Gastrocnemius medialis (tissue), 4 donors: Measurements from ENCODE around the gene SIAH2. TPM values are rescaled to one million over a fixed set of nuclear protein-coding genes. Genes with fewer than 3 reads are reported as not detected.

Source experiments
- ATAC-seq, 2 donors: fragments of 150-250 bp; one replicate each; pipeline ENCODE4 v1.9.1; 2016
- DNase-seq, 2 donors: peaks; one replicate each; pipeline ENCODE4 v3.0.0-alpha.2; 2019
- H3K27ac ChIP-seq, 4 donors: fragments of 200-600 bp; sonication (generic); 1 replicate in 1 of 4; 2 replicates in 3 of 4; pipeline ENCODE4 v1.5.1; 2016 to 2018; ENCODE audit warnings: mild to moderate bottlenecking in 2 of 4, moderate library complexity in 1 of 4
- H3K27me3 ChIP-seq, 3 donors: fragments of 200-600 bp; sonication (generic) in 2 of 3; 1 replicate in 1 of 3; 2 replicates in 2 of 3; pipeline versions ENCODE4 v1.5.1 to v1.6.0; 2016 to 2019; ENCODE audit warnings: mild to moderate bottlenecking in 1 of 3, moderate library complexity in 1 of 3
- H3K36me3 ChIP-seq, 2 donors: fragments of 200-600 bp; sonication (generic) in 1 of 2; one replicate each; pipeline ENCODE4 v1.5.1; 2017 to 2018
- H3K4me1 ChIP-seq, 2 donors: fragments of 200-600 bp; sonication (generic) in 1 of 2; one replicate each; pipeline ENCODE4 v1.5.1; 2016 to 2017; ENCODE audit warnings: mild to moderate bottlenecking in 2 of 2
- H3K4me3 ChIP-seq, 4 donors: fragments of 200-600 bp; sonication (generic) in 3 of 4; 1 replicate in 1 of 4; 2 replicates in 3 of 4; pipeline ENCODE4 v1.5.1; 2016 to 2019; ENCODE audit warnings: mild to moderate bottlenecking in 2 of 4
- H3K9me3 ChIP-seq, 3 donors: fragments of 200-600 bp; sonication (generic) in 2 of 3; 1 replicate in 1 of 3; 2 replicates in 2 of 3; pipeline ENCODE4 v1.5.1; 2016 to 2019
- POLR2A ChIP-seq, 2 donors: fragments of 450-650 bp; IDR thresholded peaks; one replicate each; pipeline ENCODE4 v1.6.1; 2017; ENCODE audit warnings: antibody characterized with exemption in 2 of 2, mild to moderate bottlenecking in 2 of 2, moderate library complexity in 2 of 2
- in situ Hi-C, 4 donors: fragments of 200-750 bp; cut with MboI; loops; one replicate each; pipeline versions ENCODE4 v1.15.0 to v1.8.0; 2017; ENCODE audit warnings: low sequenced_read_pairs in 4 of 4
- intact Hi-C: fragments of 100-400 bp; cut with DNase I; formaldehyde crosslinking; loops from one replicate; pipeline ENCODE4 v1.15.1; 2023; ENCODE audit warnings: low total_unique reads
- total RNA-seq, 4 donors: library from RNA; depleted of rRNA; stranded (reverse); fragments of >200 nt; gene quantifications; one replicate each; pipeline versions ENCODE4 v1.1.0 to v1.2.3, GENCODE V29; 2016
- TF ChIP-seq, protein P1 (sequence below), 5 experiments: fragments of 450-650 bp in 3 of 5; fragments of 200-600 bp in 2 of 5; sonication (generic) in 2 of 5; IDR thresholded peaks in 4 of 5; conservative IDR thresholded peaks in 1 of 5; 1 replicate in 4 of 5; 2 replicates in 1 of 5; pipeline ENCODE4 v1.5.1; 2016 to 2019; ENCODE audit warnings: antibody characterized with exemption in 5 of 5, mild to moderate bottlenecking in 3 of 5, moderate library complexity in 3 of 5

Gene SIAH2
- total RNA-seq, 4 donors from 2014 or later: 10.9 to 25.6 (median 20.0) TPM

GRCh38 chr3:150725548-150725947, 37.4 kb downstream of the SIAH2 start:
- DNase-seq (no peak), ATAC-seq (no peak)
- Histone ChIP-seq H3K9me3 (no peaks in the 10 kb centered on the region), H3K4me3 (no peak overlapping the region), H3K27me3 (no peaks in the 10 kb centered on the region), H3K4me1 (no peaks in the 10 kb centered on the region), H3K27ac (no peak overlapping the region), H3K36me3 (no peaks in the 10 kb centered on the region)
- no peak for TF ChIP-seq POLR2A (IDR thresholded peaks at IDR 0.05)
- TF ChIP-seq, protein P1, sequence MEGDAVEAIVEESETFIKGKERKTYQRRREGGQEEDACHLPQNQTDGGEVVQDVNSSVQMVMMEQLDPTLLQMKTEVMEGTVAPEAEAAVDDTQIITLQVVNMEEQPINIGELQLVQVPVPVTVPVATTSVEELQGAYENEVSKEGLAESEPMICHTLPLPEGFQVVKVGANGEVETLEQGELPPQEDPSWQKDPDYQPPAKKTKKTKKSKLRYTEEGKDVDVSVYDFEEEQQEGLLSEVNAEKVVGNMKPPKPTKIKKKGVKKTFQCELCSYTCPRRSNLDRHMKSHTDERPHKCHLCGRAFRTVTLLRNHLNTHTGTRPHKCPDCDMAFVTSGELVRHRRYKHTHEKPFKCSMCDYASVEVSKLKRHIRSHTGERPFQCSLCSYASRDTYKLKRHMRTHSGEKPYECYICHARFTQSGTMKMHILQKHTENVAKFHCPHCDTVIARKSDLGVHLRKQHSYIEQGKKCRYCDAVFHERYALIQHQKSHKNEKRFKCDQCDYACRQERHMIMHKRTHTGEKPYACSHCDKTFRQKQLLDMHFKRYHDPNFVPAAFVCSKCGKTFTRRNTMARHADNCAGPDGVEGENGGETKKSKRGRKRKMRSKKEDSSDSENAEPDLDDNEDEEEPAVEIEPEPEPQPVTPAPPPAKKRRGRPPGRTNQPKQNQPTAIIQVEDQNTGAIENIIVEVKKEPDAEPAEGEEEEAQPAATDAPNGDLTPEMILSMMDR (IDR thresholded peaks at IDR 0.05 in 4 of 5, conservative IDR thresholded peaks at IDR 0.05 in 1 of 5): no peak
- in situ Hi-C loops: loop anchor here in 3 of 4 donors (10.0 kb wide), 3 partner anchors 59 to 419 kb away; no protein-coding TSS in a partner anchor
- intact Hi-C loops: no loop called here

GRCh38 chr3:150723946-150724345, 39.0 kb downstream of the SIAH2 start:
- no peak overlapping the region for H3K27ac ChIP-seq
- no peak overlapping the region for H3K4me3 ChIP-seq
- TF ChIP-seq, protein P1 (IDR thresholded peaks at IDR 0.05 in 4 of 5, conservative IDR thresholded peaks at IDR 0.05 in 1 of 5): no peak
- TF ChIP-seq POLR2A (IDR thresholded peaks at IDR 0.05): no peak
- ATAC-seq (no peak), DNase-seq (no peak)
- H3K36me3 ChIP-seq: no peaks in the 10 kb centered on the region
- H3K9me3 ChIP-seq: no peaks in the 10 kb centered on the region
- intact Hi-C loops (no loop called here), in situ Hi-C loops (loop anchor here in 3 of 4 donors (5.0 to 10.0 kb wide), 4 partner anchors 61 to 421 kb away; no protein-coding TSS in a partner anchor)
- H3K4me1 ChIP-seq: no peaks in the 10 kb centered on the region
- H3K27me3 ChIP-seq: no peaks in the 10 kb centered on the region

DNA sequence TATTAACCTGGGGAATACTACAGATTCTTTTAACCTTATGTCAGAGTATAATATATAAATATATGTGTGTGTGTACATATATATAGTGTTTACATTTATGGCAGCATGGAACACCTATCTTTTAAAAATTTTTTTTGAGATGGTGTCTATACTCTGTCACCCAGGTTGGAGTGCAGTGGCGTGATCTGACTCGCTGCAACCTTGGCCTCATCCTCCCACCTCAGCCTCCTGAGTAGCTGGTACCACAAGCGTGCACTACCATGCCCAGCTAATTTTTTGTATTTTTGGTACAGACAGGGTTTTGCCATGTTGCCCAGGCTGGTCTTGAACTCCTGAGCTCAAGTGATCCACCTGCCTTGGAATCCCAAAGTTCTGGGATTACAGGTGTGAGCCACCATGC, 40.7 kb downstream of the SIAH2 start:
- no peak for ATAC-seq
- TF ChIP-seq, protein P1 (IDR thresholded peaks at IDR 0.05 in 4 of 5, conservative IDR thresholded peaks at IDR 0.05 in 1 of 5): no peak
- TF ChIP-seq POLR2A (IDR thresholded peaks at IDR 0.05): no peak
- no peak overlapping the region for H3K4me3 ChIP-seq
- intact Hi-C loops: no loop called here
- H3K27me3 ChIP-seq: no peaks in the 10 kb centered on the region
- DNase-seq: no peak
- no peak overlapping the region for H3K27ac ChIP-seq
- in situ Hi-C loops: loop anchor here in 3 of 4 donors (5.0 to 10.0 kb wide), 4 partner anchors 63 to 423 kb away; no protein-coding TSS in a partner anchor
- no peaks in the 10 kb centered on the region for H3K4me1 ChIP-seq
- no peaks in the 10 kb centered on the region for H3K9me3 ChIP-seq
- H3K36me3 ChIP-seq: no peaks in the 10 kb centered on the region

GRCh38 chr3:150721285-150722130, 41.5 kb downstream of the SIAH2 start:
- intact Hi-C loops: loop anchor here (1.0 to 2.0 kb wide), 3 partner anchors 69 to 425 kb away; no protein-coding TSS in a partner anchor
- in situ Hi-C loops: loop anchor here in 3 of 4 donors (5.0 to 10.0 kb wide), 4 partner anchors 63 to 423 kb away; no protein-coding TSS in a partner anchor
- ATAC-seq: peak; percentile 86 to 87
- H3K27me3 ChIP-seq: no peaks in the 10 kb centered on the region
- H3K36me3 ChIP-seq: no peaks in the 10 kb centered on the region
- no peak overlapping the region for H3K27ac ChIP-seq
- H3K4me1 ChIP-seq: no peaks in the 10 kb centered on the region
- no peak overlapping the region for H3K4me3 ChIP-seq
- no peak for DNase-seq
- TF ChIP-seq, protein P1 (IDR thresholded peaks at IDR 0.05 in 4 of 5, conservative IDR thresholded peaks at IDR 0.05 in 1 of 5): peak; percentile 80 to 87 (median 82)
- no peak for TF ChIP-seq POLR2A (IDR thresholded peaks at IDR 0.05)
- no peaks in the 10 kb centered on the region for H3K9me3 ChIP-seq
